Activated CD4-positive, CD25-positive, alpha-beta regulatory T cell treated with anti-CD3 and anti-CD28 coated beads, Interleukin-2, amount 50 U/mL, for 24 hours (primary cell): ENCODE data around the gene SPTBN4.
"Not testable (repeated sequence)": the region's sequence is repeated elsewhere in the genome, so short reads cannot be mapped to it uniquely, and the experiment has no call there.

Experiments
- ATAC-seq, 2 donors: fragments of 150-1000 bp; cut with Tn5 transposase; one replicate each; pipeline ENCODE4 v1.10.0; 2021; ENCODE audit warnings: mild to moderate bottlenecking in 1 of 2, moderate library complexity in 1 of 2

Gene SPTBN4

GRCh38 chr19:40621966-40622772 is 155.4 kb downstream of the SPTBN4 start:
- no peak for ATAC-seq

GRCh38 chr19:40622773-40623075 is 155.9 kb downstream of the SPTBN4 start:
- ATAC-seq: no peak

- ATAC-seq: no peak
Observed at GRCh38 chr19:40623403-40624251, 156.8 kb downstream of the SPTBN4 start.

GRCh38 chr19:40624369-40625153 is 157.8 kb downstream of the SPTBN4 start:
- ATAC-seq: not testable (repeated sequence)

GRCh38 chr19:40625406-40626120 is 158.8 kb downstream of the SPTBN4 start:
- no peak for ATAC-seq
